ENCODE results near the gene GALNS.

- TF ChIP-seq POLR2AphosphoS5 (IDR thresholded peaks at IDR 0.05) (no peak), CTCF (IDR thresholded peaks at IDR 0.05) (no peak), POLR2A (IDR thresholded peaks at IDR 0.05) (no peak)
Observed at GRCh38 chr16:88885693-88886280, 29.0 kb upstream of the GALNS start.
